ENCODE measurements around the gene ADCY5.

ADCY5 gene

DNA sequence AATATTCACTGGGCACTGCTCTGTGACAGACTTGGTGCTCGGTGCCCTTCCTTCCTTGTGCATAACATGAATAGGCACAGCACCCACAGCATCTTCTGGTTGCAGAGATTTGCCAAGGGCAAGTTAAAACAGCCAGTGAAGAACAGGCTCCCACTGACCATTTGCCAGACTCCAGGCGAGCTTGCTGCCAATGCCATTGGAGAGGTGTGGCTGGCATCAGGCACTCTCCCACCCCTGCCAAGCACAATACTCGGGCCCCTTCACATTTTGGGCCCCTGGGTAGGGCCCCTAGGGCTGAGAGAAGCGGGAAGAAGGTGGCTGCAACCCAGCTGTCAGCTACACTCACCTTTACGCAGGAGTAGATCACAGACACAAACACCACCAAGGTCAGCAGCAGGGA, 135.0 kb downstream of the ADCY5 start:
- TF ChIP-seq, protein P1, sequence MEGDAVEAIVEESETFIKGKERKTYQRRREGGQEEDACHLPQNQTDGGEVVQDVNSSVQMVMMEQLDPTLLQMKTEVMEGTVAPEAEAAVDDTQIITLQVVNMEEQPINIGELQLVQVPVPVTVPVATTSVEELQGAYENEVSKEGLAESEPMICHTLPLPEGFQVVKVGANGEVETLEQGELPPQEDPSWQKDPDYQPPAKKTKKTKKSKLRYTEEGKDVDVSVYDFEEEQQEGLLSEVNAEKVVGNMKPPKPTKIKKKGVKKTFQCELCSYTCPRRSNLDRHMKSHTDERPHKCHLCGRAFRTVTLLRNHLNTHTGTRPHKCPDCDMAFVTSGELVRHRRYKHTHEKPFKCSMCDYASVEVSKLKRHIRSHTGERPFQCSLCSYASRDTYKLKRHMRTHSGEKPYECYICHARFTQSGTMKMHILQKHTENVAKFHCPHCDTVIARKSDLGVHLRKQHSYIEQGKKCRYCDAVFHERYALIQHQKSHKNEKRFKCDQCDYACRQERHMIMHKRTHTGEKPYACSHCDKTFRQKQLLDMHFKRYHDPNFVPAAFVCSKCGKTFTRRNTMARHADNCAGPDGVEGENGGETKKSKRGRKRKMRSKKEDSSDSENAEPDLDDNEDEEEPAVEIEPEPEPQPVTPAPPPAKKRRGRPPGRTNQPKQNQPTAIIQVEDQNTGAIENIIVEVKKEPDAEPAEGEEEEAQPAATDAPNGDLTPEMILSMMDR (IDR thresholded peaks at IDR 0.05): no peak

DNA sequence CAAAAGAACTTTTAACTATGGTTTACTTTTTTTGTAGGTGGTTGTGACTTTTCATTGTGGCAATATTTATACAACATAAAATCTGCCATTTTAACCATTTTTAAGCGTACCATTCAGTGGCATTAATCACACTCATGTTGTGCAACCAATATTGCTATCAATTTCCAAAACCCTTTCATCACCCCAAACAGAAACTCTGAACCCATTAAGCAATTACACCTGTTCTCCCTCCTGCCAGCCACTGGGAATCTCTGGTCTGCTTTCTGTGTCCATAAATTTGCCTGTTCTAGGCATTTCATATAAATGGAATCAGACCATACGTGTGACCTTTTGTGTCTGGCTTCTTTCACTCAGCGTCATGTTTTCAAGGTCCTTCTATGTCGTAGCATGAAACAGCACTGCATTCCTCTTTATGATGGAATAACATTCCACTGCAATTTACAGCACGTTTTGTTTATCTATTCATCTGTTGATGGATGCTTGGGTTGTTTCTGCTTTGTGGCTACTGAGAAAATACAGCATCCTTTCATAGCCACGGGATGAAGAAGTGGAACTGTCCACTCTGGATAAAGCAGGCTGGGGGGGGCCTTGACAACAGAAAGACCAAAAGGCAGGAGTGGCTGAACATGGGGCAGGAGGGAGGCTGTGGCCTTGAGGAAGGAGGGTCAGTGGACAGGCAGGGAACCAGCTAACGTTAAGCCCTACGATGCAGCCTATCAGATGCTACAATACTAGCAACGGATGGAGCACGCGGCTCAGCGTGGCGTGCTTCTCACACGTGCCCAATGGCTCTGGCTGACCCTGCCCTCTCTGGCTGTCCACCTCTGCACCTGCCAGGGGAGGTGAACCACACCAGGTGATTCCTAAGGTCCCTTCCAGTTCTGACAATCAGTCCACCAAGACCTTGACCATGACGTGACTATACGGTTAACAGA, 136.3 kb downstream of the ADCY5 start:
- TF ChIP-seq, protein P1 (IDR thresholded peaks at IDR 0.05): no peak

DNA sequence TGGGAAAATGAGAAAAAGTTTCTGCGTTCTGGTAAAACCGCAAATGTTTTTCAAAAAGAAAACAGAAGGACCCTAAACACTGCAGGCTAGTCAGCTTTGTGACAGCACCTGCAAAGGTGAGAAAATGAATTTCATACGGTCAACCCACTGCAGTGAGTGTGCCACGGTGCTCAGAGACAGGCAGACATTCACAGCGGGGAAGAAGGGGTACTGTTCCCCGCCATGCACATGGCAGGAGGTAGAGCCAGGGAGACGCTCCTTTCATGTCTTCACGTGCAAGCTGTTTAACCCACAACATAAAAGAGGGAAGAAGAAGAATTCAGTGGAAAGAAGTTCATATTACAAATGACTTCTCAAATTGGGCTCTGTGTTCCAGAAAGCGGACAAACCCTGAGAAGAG, 137.7 kb downstream of the ADCY5 start:
- TF ChIP-seq, protein P1 (IDR thresholded peaks at IDR 0.05): no peak

DNA sequence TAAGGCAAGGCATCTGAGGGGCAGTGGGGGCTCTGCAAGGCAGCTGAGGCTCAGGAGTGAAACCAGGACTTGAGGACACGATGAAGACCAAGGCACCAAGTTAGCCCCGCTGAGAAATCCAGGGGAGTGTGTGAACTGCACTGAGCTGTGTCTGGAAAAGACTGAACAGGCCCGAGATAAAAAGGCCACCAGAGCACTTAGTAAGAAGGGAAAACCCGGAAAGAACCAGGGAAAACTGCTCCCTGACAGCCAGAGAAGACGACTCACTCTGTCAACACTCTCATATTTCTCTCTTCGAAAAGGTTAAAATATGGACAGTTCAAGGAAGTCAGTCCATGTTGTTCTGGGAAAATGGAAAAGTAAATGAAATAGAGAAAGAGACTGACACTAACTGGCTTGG, 138.1 kb downstream of the ADCY5 start:
- TF ChIP-seq, protein P1 (IDR thresholded peaks at IDR 0.05): no peak

DNA sequence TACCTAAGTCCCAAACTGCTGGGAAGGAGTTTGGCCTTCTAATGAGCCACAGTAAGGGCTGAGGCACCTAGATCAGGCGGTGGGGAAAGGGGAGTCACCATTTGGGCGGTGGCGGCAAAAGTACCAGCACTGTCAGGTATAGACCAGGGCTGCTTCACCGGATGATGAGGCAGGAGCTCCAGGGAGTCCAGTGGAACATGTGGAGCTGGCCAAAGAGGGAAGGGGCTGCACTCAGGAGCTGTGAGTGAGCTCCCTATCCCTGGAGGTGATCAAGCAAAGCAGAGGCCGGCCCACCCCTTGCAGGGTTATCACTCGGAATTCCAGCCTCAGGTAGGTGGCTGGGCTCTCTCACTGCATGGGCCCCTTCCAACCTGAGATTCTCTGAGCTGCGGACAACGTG, 138.7 kb downstream of the ADCY5 start:
- TF ChIP-seq, protein P1 (IDR thresholded peaks at IDR 0.05): no peak

DNA sequence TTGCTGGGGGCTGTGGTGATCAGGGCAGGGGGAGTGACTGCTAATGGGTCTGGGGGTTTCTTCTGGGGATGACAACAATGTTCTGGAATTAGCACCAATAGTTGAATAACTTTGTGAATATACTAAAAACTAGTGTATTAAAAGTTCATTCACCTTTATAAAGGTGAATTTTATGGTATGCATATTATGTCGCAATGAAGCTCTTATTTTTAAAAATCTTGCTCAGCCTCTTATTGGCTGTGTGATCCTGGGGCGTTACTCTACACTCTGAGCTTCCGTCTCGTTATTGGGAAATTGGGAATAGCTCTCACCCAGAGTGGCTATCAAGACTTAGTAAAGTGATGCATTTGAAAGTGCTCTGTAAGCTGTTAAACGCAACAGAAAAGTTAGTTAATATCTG, 141.8 kb downstream of the ADCY5 start:
- TF ChIP-seq, protein P1 (IDR thresholded peaks at IDR 0.05): no peak

DNA sequence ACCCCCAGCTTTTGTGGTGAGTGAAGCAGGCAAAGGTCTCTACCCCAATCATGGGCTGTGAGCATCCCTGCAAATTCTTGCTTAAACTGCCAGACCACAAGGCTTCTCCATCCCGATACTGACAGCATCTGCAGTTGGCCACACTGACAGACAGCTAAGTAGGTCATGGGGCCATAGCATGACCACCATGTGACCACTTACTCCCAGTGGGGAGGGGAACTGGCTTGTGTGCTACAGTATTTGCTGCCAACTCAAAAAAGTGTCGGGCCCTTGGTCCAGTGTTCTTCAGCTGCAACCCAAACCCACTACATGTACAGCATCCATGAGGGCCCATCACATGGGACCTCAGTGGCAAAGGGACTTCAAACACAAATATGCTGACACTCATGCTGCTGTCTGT, 143.7 kb downstream of the ADCY5 start:
- TF ChIP-seq, protein P1 (IDR thresholded peaks at IDR 0.05): no peak
